Endothelial cell of umbilical vein (primary cell): ENCODE measurements around the gene DVL1.

Source experiments
- EZH2 ChIP-seq: IDR thresholded peaks from 2 replicates; pipeline ENCODE4 v1.6.1; 2012; ENCODE audit warnings: borderline replicate concordance, low read depth, mild to moderate bottlenecking, moderate library complexity, low read length, inconsistent platforms; ENCODE audit not compliant: severe bottlenecking
- FOS ChIP-seq: IDR thresholded peaks from 2 replicates; pipeline ENCODE4 v1.6.1; 2011; ENCODE audit warnings: mild to moderate bottlenecking, low read length, moderate library complexity, borderline replicate concordance; ENCODE audit not compliant: insufficient read depth
- GATA2 ChIP-seq: IDR thresholded peaks from 2 replicates; pipeline ENCODE4 v1.7.0; 2011; ENCODE audit warnings: low read depth, mild to moderate bottlenecking, moderate library complexity, mixed read lengths, low read length; ENCODE audit not compliant: insufficient read length, insufficient read depth
- JUN ChIP-seq: IDR thresholded peaks from 2 replicates; pipeline ENCODE4 v1.6.1; 2011; ENCODE audit warnings: borderline replicate concordance, low read depth; ENCODE audit not compliant: insufficient read length, insufficient read depth
- POLR2A ChIP-seq: IDR thresholded peaks from 2 replicates; pipeline ENCODE4 v1.6.1; 2012; ENCODE audit warnings: low read depth, mild to moderate bottlenecking, control low read depth, low read length
- POLR2AphosphoS5 ChIP-seq: IDR thresholded peaks from 2 replicates; pipeline ENCODE4 v1.6.1; 2012; ENCODE audit warnings: low read depth, mild to moderate bottlenecking, control low read depth, low read length, moderate library complexity; ENCODE audit not compliant: insufficient read depth
- TF ChIP-seq, protein P1 (sequence below), 2 donors: IDR thresholded peaks; 1 replicate in 1 of 2; 2 replicates in 1 of 2; pipeline ENCODE4 v1.5.1; 2011; ENCODE audit warnings: low read length in 2 of 2, mild to moderate bottlenecking in 2 of 2, moderate library complexity in 2 of 2, control low read depth in 1 of 2, inconsistent platforms in 1 of 2, low read depth in 1 of 2; ENCODE audit not compliant: insufficient read depth in 1 of 2; ENCODE audit errors: extremely low read depth in 1 of 2

- TF ChIP-seq JUN (no peak), POLR2A (no peak), GATA2 (no peak), EZH2 (no peak), FOS (no peak), POLR2AphosphoS5 (no peak)
- TF ChIP-seq, protein P1, sequence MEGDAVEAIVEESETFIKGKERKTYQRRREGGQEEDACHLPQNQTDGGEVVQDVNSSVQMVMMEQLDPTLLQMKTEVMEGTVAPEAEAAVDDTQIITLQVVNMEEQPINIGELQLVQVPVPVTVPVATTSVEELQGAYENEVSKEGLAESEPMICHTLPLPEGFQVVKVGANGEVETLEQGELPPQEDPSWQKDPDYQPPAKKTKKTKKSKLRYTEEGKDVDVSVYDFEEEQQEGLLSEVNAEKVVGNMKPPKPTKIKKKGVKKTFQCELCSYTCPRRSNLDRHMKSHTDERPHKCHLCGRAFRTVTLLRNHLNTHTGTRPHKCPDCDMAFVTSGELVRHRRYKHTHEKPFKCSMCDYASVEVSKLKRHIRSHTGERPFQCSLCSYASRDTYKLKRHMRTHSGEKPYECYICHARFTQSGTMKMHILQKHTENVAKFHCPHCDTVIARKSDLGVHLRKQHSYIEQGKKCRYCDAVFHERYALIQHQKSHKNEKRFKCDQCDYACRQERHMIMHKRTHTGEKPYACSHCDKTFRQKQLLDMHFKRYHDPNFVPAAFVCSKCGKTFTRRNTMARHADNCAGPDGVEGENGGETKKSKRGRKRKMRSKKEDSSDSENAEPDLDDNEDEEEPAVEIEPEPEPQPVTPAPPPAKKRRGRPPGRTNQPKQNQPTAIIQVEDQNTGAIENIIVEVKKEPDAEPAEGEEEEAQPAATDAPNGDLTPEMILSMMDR (IDR thresholded peaks at IDR 0.05; ENCODE audit: extremely low read depth in 1 of 2, insufficient read depth in 1 of 2, low read depth in 1 of 2, low read length in 2 of 2), result no peak
These were observed 27.5 kb upstream of the DVL1 start for GRCh38 chr1:1376551-1377226.
